Uterus (tissue), 2 donors: ENCODE data around the gene ATP4A.

Experiments
- CTCF ChIP-seq, 4 experiments: fragments of 200-600 bp in 2 of 4; fragments of 450-650 bp in 2 of 4; sonication (generic) in 2 of 4; IDR thresholded peaks; one replicate each; pipeline ENCODE4 v1.5.1; 2016 to 2019; ENCODE audit warnings: antibody characterized with exemption in 4 of 4, mild to moderate bottlenecking in 2 of 4, moderate library complexity in 1 of 4
- POLR2A ChIP-seq, 2 donors: fragments of 450-650 bp; IDR thresholded peaks; one replicate each; pipeline ENCODE4 v1.6.1; 2016; ENCODE audit warnings: antibody characterized with exemption in 2 of 2, mild to moderate bottlenecking in 1 of 2, moderate library complexity in 1 of 2

DNA sequence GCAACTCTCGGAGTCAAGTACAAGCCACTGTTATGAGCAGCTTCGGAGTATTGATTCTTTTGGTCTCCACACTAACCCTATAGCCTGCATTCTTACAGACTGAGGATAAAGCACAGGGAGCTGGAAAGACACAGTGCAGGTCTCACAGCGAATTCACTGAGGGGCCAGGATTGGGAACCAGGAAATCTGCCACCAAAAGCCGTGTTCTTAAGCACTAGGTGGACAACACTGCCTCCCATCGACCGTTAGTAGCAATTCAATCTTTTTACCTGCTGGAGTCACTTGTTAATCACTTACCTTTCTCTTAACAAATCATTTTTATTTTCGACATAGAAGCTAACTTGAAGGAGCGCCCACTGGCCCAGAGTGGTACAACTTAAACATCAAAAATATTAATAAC lies 28.8 kb upstream of the ATP4A start:
- TF ChIP-seq CTCF (IDR thresholded peaks at IDR 0.05) (peak in 1 of 4 experiments; percentile 8), POLR2A (IDR thresholded peaks at IDR 0.05) (no peak)
